Smooth muscle cell of the brain vasculature (primary cell): ENCODE results near the gene GIMAP8.
A peak's percentile ranks its signal among the peaks of the same experiment; 100 is the strongest.

Experiments used
- DNase-seq: peaks from one replicate; pipeline ENCODE4 v3.0.0-alpha.2; 2012; ENCODE audit warnings: low read depth, low spot score

The GIMAP8 gene

GRCh38 chr7:150450491-150451001 lies at the start of gene GIMAP8:
Gene GIMAP8 (plus strand): TSS chr7:150450630. CDS start chr7:150466699, 16,069 bp downstream.
- DNase-seq, result no peak

GRCh38 chr7:150400788-150401423 lies 49.5 kb upstream of the GIMAP8 start:
- no peak for DNase-seq

- no peak for DNase-seq
Observed at GRCh38 chr7:150401424-150401790, 49.0 kb upstream of the GIMAP8 start.

GRCh38 chr7:150401861-150402631 lies 48.4 kb upstream of the GIMAP8 start:
- DNase-seq, result no peak

- DNase-seq, result no peak
Observed at GRCh38 chr7:150402671-150403321, 47.6 kb upstream of the GIMAP8 start.

GRCh38 chr7:150403376-150404171 lies 46.9 kb upstream of the GIMAP8 start:
- no peak for DNase-seq

GRCh38 chr7:150404172-150404804 lies 46.1 kb upstream of the GIMAP8 start:
- no peak for DNase-seq

GRCh38 chr7:150404805-150405583 lies 45.4 kb upstream of the GIMAP8 start:
- DNase-seq, result peak; percentile 61

- DNase-seq, result no peak
Observed at GRCh38 chr7:150405584-150406311, 44.7 kb upstream of the GIMAP8 start.

GRCh38 chr7:150406312-150406566 lies 44.2 kb upstream of the GIMAP8 start:
- DNase-seq, result no peak

GRCh38 chr7:150406567-150407421 lies 43.6 kb upstream of the GIMAP8 start:
- DNase-seq, result no peak

GRCh38 chr7:150407588-150408392 lies 42.6 kb upstream of the GIMAP8 start:
- DNase-seq, result no peak

GRCh38 chr7:150408393-150409299 lies 41.8 kb upstream of the GIMAP8 start:
- DNase-seq, result no peak

- DNase-seq, result no peak
Observed at GRCh38 chr7:150409300-150410030, 41.0 kb upstream of the GIMAP8 start.

GRCh38 chr7:150410131-150410530 lies 40.3 kb upstream of the GIMAP8 start:
- no peak for DNase-seq

GRCh38 chr7:150410680-150411346 lies 39.6 kb upstream of the GIMAP8 start:
- DNase-seq, result no peak
